ENCODE measurements around the gene GPSM3. TPM values are rescaled to one million over a fixed set of nuclear protein-coding genes. Genes with fewer than 3 reads are reported as not detected.

Gene GPSM3
- total and polyA plus RNA-seq, 8 donors: 3.1 to 41.0 (median 23.9) TPM; not detected in 3

DNA sequence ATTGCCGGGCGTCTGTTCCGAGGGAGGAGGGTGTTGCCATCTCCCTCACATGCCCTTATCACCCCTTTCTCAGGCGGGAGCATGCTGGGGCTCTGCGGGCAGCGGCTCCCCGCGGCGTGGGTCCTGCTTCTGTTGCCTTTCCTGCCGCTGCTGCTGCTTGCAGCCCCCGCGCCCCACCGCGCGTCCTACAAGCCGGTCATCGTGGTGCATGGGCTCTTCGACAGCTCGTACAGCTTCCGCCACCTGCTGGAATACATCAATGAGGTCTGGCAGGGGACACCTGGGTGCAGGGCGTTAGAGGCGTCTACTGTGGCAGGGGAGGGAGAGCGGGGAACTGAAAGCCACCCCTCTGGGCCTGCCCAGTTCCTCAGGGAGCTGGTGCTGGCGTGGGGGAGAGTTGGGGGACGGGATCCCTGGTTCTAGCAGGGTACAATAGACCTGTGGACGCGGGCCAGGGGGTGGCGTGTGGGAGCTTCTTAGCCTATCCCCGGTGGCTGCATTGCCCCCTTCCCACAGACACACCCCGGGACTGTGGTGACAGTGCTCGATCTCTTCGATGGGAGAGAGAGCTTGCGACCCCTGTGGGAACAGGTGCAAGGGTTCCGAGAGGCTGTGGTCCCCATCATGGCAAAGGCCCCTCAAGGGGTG lies 37.8 kb downstream of the GPSM3 start:
- TF ChIP-seq POLR2A (IDR thresholded peaks at IDR 0.05) (no peak), POLR2AphosphoS5 (IDR thresholded peaks at IDR 0.05) (peak; percentile 18 to 79 (median 50)), EP300 (IDR thresholded peaks at IDR 0.05) (no peak)
- TF ChIP-seq, protein P1, sequence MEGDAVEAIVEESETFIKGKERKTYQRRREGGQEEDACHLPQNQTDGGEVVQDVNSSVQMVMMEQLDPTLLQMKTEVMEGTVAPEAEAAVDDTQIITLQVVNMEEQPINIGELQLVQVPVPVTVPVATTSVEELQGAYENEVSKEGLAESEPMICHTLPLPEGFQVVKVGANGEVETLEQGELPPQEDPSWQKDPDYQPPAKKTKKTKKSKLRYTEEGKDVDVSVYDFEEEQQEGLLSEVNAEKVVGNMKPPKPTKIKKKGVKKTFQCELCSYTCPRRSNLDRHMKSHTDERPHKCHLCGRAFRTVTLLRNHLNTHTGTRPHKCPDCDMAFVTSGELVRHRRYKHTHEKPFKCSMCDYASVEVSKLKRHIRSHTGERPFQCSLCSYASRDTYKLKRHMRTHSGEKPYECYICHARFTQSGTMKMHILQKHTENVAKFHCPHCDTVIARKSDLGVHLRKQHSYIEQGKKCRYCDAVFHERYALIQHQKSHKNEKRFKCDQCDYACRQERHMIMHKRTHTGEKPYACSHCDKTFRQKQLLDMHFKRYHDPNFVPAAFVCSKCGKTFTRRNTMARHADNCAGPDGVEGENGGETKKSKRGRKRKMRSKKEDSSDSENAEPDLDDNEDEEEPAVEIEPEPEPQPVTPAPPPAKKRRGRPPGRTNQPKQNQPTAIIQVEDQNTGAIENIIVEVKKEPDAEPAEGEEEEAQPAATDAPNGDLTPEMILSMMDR (IDR thresholded peaks at IDR 0.05): peak in 5 of 7 experiments; percentile 19 to 78 (median 55)
- Histone ChIP-seq H3K9me3 (no peaks in the 10 kb centered on the region), H3K36me3 (peaks cover 17 to 41% (median 38%) of the 10 kb centered on the region in 4 donors), H3K4me3 (peak overlapping the region; percentile 59 to 87 (median 78)), H3K27me3 (peaks cover 0 to 19% (median 0%) of the 10 kb centered on the region in 3 donors), H3K4me1 (peaks cover 37 to 69% (median 59%) of the 10 kb centered on the region in 4 donors), H3K27ac (peak overlapping the region; percentile 88 to 94 (median 93))
- WGBS, 5 donors: 1 to 7% (median 3%) methylated on average over 15 to 34 of the region's 34 CpGs
- peak; percentile 81 to 94 for DNase-seq
- intact Hi-C loops (cut with DNase I; ENCODE audit: low total_unique reads): loop anchor here (5.0 kb wide), 1 partner anchor 37 kb away; no protein-coding TSS in a partner anchor

DNA sequence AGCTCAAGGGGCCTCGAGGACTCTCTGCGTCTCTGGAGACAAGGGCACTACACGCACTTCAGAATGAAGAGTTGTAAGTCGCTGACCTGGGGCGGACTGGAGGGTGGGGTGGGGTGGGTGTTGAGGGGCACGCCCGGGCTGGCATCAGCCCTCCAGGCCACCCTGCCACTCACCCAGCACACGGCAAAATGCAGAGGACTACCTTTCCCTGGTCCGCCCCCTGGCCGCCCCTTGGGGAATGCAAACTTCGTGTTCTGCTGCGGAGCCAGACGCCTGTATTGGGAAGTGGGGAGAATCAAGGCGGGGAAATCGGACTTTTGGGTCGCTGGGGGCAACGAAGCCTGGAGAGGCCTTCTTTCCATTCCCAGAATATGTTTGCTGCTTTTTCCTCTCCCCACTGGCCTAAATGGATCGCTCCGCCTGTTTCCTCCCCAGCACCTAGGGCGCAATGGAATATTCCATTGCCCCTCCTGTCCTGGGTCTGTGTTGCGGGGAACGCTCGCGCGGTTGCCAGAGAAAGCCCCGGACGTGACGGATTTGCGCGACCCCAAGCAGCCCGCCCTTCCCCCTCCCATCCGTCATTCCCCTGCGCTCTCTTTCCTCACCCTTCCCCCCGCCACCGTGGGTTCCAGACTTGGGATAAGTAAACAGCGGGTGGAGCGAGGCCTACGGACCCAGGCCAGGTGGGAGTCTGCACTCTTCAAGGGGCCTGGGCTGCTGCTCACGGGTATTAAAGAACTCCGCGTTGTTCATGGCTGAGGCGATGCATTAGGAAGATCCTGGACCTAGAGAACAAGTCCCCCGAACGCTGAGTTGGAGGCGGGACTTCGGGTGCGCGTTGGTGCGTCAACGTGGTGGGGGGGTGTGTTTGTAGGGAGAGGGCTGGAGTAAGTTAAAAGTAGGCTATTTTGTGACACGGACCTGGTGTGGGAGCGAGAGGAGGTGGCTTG lies 38.6 kb downstream of the GPSM3 start, which contains the start of gene PPT2:
Gene PPT2, plus strand, starts transcription at position 578 of the 950 bp plus-strand sequence. CDS start 454 bp downstream, outside the sequence.
- intact Hi-C loops (cut with DNase I; ENCODE audit: low total_unique reads): loop anchor here (5.0 kb wide), 1 partner anchor 37 kb away; no protein-coding TSS in a partner anchor
- peak; percentile 82 to 98 for DNase-seq
- H3K27ac ChIP-seq: peak within 1 kb of the TSS; percentile 88 to 94 (median 93)
- peaks cover 14 to 40% (median 34%) of the 10 kb centered on the region in 4 donors for H3K36me3 ChIP-seq
- WGBS, 5 donors: 1 to 2% (median 1%) methylated on average over 46 to 52 of the region's 52 CpGs
- TF ChIP-seq EP300 (IDR thresholded peaks at IDR 0.05) (no peak), POLR2AphosphoS5 (IDR thresholded peaks at IDR 0.05) (peak; percentile 51 to 82 (median 81))
- peaks cover 0 to 27% (median 0%) of the 10 kb centered on the region in 3 donors for H3K27me3 ChIP-seq
- peaks cover 37 to 75% (median 62%) of the 10 kb centered on the region in 4 donors for H3K4me1 ChIP-seq
- H3K4me3 ChIP-seq: peak within 1 kb of the TSS; percentile 59 to 87 (median 78)
- H3K9me3 ChIP-seq: no peaks in the 10 kb centered on the region

DNA sequence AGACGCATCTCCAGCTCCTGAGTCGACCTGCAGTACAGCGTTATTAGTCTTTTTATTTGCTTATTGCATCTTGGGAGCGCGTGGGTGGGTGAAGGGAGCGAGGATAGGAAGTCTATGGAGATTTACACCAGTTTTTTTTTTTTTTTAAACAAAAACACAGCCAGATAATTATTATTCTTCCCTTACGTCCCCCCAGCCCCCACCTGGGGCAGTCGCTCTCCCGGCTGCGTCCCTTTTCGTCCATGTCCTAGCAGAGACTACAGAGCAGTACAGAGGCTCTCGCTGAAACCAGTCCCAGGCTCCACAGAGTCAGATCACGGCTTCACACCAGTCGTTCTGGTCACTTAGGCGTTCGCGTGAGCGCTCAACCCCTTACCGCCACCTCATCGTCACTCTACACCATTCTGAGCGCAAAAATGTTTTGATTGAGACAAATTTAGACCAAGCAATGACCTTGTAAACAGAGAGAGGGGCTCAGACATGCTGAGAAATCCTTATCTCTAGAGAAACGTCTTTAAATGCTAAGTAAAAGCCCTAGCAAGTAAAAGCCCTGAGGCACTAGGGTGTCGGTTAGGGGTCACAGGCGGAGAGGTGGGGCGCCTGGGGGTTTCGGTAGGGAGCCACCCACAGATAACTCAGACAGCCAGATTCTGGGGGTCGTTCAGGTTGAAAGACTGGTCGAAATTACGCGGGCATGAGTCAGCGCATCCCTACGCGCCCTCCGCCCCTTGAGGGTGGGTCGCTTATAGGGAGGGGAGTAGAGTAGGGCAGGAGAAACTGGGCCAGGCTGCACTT lies 39.5 kb downstream of the GPSM3 start:
- peaks cover 8 to 38% (median 28%) of the 10 kb centered on the region in 4 donors for H3K36me3 ChIP-seq
- H3K9me3 ChIP-seq: no peaks in the 10 kb centered on the region
- peak overlapping the region; percentile 59 to 87 (median 78) for H3K4me3 ChIP-seq
- peak overlapping the region; percentile 88 to 94 (median 93) for H3K27ac ChIP-seq
- intact Hi-C loops (cut with DNase I; ENCODE audit: low total_unique reads): loop anchor here (5.0 kb wide), 1 partner anchor 36 kb away; no protein-coding TSS in a partner anchor
- 19 to 25% (median 21%) methylated on average over 35 of the region's 35 CpGs for WGBS, 5 donors
- peaks cover 37 to 76% (median 63%) of the 10 kb centered on the region in 4 donors for H3K4me1 ChIP-seq
- TF ChIP-seq, protein P1 (IDR thresholded peaks at IDR 0.05): no peak
- TF ChIP-seq EP300 (IDR thresholded peaks at IDR 0.05): no peak
- no peak for TF ChIP-seq POLR2A (IDR thresholded peaks at IDR 0.05)
- TF ChIP-seq POLR2AphosphoS5 (IDR thresholded peaks at IDR 0.05): no peak
- DNase-seq: peak; percentile 28 to 82
- peaks cover 0 to 34% (median 0%) of the 10 kb centered on the region in 3 donors for H3K27me3 ChIP-seq
